Measurements from ENCODE around the gene TTLL6. TPM values are rescaled to one million over a fixed set of nuclear protein-coding genes. Genes with fewer than 3 reads are reported as not detected.

The TTLL6 gene
- total RNA-seq, result not detected in 2 replicates

DNA sequence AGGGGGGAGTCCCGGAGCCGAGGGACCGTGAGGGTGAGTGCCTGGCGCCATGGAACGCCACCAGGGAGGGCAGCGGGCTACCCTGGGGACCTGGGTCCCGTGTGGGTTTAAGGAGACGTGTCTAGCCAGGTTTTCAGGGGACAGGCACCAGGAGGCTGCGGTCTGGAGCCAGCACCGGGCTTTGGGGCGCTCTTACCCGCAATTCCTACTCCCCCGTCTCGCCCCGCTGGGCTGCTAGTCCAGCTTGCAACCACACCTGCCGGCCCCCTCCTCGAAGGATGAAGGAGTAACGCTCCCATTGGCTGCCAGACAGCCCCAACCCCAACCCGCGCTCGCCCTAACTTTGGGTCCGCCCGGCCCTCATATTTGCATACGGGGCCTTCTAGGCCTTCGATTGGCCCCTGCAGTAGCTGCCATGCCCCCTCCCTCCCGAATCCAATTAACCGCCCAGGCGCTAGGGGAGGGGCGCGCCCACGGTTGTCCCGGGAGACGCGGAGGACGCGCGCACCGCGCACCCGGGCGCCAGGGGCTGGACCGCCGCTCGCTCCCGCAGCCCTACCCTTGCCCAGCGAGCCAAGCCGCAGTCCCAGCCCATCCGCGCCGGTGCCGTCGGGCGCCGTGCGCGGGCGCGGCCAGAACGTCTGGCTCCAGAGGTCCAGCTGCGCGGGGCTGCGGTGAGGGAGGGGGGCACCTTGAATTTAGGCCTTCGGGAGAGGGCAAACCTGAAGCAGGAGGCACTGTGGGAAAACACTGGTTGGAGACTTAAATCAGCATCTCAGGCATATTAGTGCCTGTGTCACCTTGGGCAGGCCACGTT lies at the start of gene TTLL6:
TTLL6 (minus strand) TSS at position 456 of the 817 bp plus-strand sequence; CDS start at position 299, 157 bp downstream.

DNA sequence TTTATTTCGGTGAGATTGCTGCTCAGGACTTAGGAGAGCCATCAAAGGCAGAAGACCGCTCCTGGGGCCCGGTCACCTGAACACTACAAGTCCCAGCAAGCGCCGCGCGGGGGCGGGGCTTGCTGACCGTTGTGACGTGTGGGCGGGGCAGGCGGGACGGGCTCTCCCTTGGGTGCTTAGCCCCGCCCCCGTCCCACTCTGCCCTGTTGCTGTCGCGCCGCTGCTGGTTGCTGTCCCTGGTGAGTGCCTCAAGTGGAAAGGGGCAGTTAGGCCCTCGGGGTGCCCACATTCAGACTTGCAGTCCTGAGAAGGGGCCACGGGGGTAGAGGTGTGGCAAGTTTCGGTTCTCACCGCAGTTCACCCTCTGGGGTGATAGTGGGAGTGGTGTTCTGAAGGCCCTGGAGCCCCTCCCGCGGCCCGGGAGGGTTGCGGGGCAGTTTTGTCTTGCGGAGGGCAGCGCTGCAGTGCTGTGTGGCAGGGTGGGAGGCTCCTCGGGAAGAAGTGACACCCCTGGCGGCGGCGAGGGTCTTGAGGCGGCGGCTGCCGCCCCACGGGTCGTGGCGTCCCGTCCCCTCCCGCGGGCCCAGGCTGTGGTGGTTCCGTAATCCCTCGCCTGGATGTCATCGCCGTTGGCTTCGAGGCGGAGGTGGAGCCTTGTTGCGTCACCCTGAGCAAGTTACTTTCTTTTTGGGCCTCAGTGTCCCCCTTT lies 14.0 kb upstream of the TTLL6 start, which contains the start of gene CALCOCO2:
CALCOCO2 (plus strand) TSS at position 196 of the 709 bp plus-strand sequence. CDS start 10,673 bp downstream, outside the sequence.

DNA sequence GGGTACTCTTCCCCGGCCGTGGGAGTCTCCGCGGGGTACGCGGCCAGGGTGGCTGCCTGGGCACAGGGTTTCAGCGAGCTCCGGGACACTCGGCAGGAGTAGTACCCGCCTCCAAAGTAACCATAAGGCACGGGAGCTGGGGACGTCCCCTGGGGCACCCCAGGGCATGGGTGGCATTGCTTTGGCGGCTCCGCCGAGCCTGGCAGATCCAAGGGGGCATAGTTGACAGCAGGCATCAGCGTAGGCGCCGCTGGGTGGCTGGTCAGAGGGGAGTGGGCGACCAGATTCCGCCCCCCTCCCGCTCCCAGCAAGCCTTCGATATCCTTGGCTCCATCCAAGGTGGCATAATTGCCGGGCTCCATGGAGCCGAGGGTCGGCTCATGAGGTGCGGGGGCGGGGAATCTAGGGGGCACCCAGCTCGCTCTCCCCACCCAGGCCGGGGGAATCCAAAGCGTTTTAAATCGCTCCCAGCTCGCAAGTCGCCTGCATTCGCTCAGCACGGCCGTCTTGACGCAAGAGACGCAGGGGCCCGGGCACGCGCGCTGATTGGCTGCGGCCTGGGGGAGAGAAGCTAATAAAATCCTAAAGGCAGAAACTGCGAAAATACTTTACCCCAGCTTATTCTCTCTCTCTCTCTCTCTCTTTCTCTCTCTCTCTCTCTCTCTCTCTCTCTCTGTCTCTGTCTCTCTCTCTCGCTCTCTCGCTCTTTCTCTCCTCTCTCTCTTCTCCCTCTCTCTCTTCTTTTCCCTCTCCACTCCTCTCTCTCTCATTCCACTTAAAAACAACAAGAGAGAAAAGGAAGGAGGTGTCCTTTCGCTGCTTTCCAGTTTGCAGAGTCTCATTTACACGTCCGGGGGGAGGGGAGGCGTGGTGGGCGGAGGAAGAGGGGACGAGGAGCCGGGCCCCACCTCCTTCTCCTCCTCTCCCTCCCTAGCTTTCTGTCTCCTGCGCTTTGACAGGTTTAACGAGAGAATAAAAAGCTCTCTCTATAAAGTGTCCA lies 88.5 kb downstream of the TTLL6 start, which contains the start of gene HOXB13:
HOXB13 (minus strand) TSS at position 519 of the 1,000 bp plus-strand sequence; CDS start at position 362, 157 bp downstream.

DNA sequence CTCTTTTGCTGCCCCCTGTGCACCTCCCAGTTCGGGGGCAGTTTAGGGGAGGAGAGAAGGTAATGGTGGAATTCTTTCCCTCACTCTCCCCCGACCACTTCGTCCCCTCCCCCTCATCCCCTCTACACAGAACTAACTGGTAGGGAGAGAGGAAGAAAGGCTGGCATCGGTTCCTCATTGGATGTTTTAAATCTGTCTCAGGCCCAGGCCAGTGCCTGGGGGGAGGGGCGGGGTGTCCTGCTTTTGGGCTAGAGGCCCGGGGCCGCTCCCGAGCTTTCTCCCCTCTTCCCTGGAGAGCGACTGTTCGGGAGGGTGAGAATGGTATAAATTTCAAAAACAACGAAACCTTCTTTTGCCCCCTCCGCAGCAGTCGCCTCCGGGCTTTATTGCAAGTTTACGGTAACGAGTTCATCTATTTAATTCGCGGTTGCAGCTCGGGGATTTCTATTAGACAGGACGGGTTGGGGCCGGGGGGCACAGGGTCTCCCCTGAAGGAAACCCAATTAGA lies 94.1 kb downstream of the TTLL6 start, which contains the start of gene PRAC2:
PRAC2 (plus strand) TSS at position 271 of the 508 bp plus-strand sequence. CDS start 1,226 bp downstream, outside the sequence.

DNA sequence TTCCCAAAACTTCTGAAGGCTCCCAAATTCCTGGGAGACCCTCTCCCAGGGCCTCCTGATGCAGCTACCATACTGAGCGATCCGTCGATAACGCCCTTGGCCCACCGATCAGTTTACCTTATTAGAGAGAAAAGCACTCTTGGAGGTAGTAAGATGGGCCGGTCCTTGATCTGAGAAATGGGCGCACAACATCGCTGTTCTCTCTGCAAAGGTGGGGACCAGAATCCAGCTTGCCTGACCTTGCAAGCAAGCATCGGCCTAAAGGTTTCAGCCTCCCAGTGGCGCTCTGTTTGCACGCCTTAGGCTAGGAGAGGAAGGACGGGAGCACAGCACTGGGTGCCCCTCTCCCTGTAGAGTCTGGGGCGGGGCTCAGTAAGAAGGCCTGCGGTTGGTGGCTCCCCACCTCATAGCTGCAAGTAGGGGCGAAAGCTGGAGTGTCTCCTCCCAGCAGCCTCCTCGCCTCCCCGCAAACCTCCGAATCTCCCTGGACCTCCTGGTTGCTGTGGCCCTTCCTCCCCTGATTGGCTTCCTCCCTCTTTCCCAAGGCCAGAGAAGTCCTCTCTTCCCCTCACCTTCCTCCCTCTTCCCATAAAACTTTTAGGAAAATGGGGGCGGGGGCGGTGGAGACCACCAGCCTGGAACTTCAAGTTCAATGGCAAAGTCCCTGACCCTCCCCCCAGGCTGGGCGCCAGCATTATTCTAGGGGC lies 94.7 kb downstream of the TTLL6 start, which contains the start of gene PRAC1:
PRAC1 (minus strand) TSS at position 318 of the 707 bp plus-strand sequence; CDS start at position 192, 126 bp downstream.

Small RNA genes lying within 50 kb of the gene (small RNA-seq; reads per million reads assigned to genes)
- not detected for gene COX6B1P2
- gene MIR3185, result not detected
- gene RF02132, result not detected
- not detected for gene RF02133
- gene RN7SL125P, result not detected

Other genes starting within 250 kb of the TTLL6 start
- gene HOXB4, start 238.9 kb downstream of the TTLL6 start, total RNA-seq, result 1.3 and 2.1 TPM in 2 replicates
- 11.0 and 13.0 TPM in 2 replicates for gene HOXB3, start 227.0 kb downstream of the TTLL6 start, total RNA-seq
- 0.73 TPM in 1 of 2 replicates, not detected in the other for gene HOXB5, start 223.4 kb downstream of the TTLL6 start, total RNA-seq
- gene HOXB6, start 212.2 kb downstream of the TTLL6 start, total RNA-seq, result 2.3 and 3.9 TPM in 2 replicates
- gene HOXB7, start 206.2 kb downstream of the TTLL6 start, total RNA-seq, result 1.6 and 3.5 TPM in 2 replicates
- gene HOXB8, start 201.9 kb downstream of the TTLL6 start, total RNA-seq, result not detected in 2 replicates
- gene HOXB9, start 190.9 kb downstream of the TTLL6 start, total RNA-seq, result not detected in 2 replicates
- not detected in 2 replicates for gene PRAC1, start 94.7 kb downstream of the TTLL6 start, total RNA-seq
- not detected in 2 replicates for gene PRAC2, start 94.0 kb downstream of the TTLL6 start, total RNA-seq
- gene HOXB13, start 88.5 kb downstream of the TTLL6 start, total RNA-seq, result not detected in 2 replicates
- 73.2 and 89.0 TPM in 2 replicates for gene CALCOCO2, start 13.8 kb upstream of the TTLL6 start, total RNA-seq
- 40.2 and 56.7 TPM in 2 replicates for gene ATP5MC1, start 75.6 kb upstream of the TTLL6 start, total RNA-seq
- 111 and 116 TPM in 2 replicates for gene UBE2Z, start 91.2 kb upstream of the TTLL6 start, total RNA-seq
- 62.5 and 82.3 TPM in 2 replicates for gene SNF8, start 127.6 kb upstream of the TTLL6 start, total RNA-seq
- not detected in 2 replicates for gene GIP, start 151.4 kb upstream of the TTLL6 start, total RNA-seq
- gene IGF2BP1, start 180.2 kb upstream of the TTLL6 start, total RNA-seq, result 0.24 and 0.32 TPM in 2 replicates

Measured in hair follicle dermal papilla cell (primary cell).